Hematopoietic multipotent progenitor cell treated with erythropoietin and hydrocortisone succinate and interleukin-3 and kit ligand, for 4 days (in vitro differentiated cells): Measurements from ENCODE around the gene IQCE.

Source experiments
- DNase-seq: peaks from one replicate; pipeline ENCODE4 v3.0.0-alpha.2; 2015

Gene IQCE

GRCh38 chr7:2621061-2621828 is 62.5 kb downstream of the IQCE start:
- DNase-seq: no peak

GRCh38 chr7:2621948-2622640 is 63.3 kb downstream of the IQCE start:
- DNase-seq: no peak

- no peak for DNase-seq
Measured at GRCh38 chr7:2622869-2623697, 64.3 kb downstream of the IQCE start.

GRCh38 chr7:2623698-2624014 is 64.9 kb downstream of the IQCE start:
- no peak for DNase-seq

GRCh38 chr7:2624293-2624886 is 65.6 kb downstream of the IQCE start:
- no peak for DNase-seq

GRCh38 chr7:2626498-2627117 is 67.8 kb downstream of the IQCE start:
- no peak for DNase-seq

GRCh38 chr7:2627258-2628129 is 68.7 kb downstream of the IQCE start:
- DNase-seq: no peak

GRCh38 chr7:2628130-2628482 is 69.3 kb downstream of the IQCE start:
- no peak for DNase-seq

- DNase-seq: no peak
Measured at GRCh38 chr7:2628891-2629290, 70.1 kb downstream of the IQCE start.

GRCh38 chr7:2629746-2630681 is 71.2 kb downstream of the IQCE start:
- no peak for DNase-seq

GRCh38 chr7:2631946-2632732 is 73.4 kb downstream of the IQCE start, which contains the start of gene TTYH3:
Gene TTYH3, plus strand, starts transcription at chr7:2631986. Its CDS starts 170 bp downstream, at chr7:2632156.
- no peak for DNase-seq

- DNase-seq: peak; percentile 81
Measured at GRCh38 chr7:2632733-2633537, 74.2 kb downstream of the IQCE start.

GRCh38 chr7:2633538-2634266 is 74.9 kb downstream of the IQCE start:
- peak; percentile 70 for DNase-seq

DNA sequence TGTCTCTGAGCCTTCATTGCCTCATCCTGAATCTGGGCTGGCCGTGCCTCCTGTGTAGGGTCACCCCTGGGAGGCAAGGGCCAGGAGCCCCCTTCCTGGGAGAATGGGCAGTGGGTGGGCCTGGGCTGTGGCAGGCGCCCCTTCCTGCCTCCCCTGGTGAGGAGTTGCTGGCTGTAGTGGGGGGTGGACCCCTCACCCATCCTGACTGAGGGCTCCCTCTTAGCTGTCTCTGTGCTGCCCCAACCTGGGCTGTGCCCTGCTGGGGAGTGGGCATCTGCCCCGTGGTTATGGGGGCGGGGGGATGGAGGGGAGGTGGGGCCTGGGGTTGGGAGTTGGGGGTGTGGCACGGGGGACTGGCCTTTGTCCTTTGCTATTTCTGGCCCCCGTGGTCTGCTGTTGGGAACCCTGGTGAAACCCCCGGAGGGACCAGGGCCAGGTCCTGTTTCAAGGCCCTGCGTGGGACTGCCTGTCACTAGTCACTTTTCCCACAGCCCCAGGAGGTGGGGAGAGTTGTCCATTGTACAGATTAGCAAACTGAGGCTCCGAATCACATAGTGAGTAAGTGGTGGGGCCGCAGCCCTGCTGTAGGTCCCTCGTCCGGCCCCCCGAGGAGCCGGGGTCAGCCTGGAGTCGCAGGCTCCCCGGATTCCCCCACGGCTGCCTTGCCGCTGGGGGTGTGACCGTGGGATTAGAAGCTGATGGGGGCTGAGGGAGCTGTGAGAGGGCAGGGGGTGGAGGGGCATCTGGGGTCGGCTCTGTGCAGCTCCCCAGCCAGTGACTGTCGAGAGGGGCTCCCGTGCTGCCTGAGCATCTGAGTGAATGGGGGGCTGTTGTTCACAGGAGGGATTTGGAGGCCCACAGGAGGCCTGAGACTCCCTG is 75.7 kb downstream of the IQCE start:
- DNase-seq: no peak

GRCh38 chr7:2635148-2635668 is 76.4 kb downstream of the IQCE start:
- no peak for DNase-seq

GRCh38 chr7:2635810-2636701 is 77.3 kb downstream of the IQCE start:
- DNase-seq: no peak
